GM12878 (cell line): ENCODE data around the gene METTL13. TPM values are rescaled to one million over a fixed set of nuclear protein-coding genes. Genes with fewer than 3 reads are reported as not detected.
A peak's percentile ranks its signal among the peaks of the same experiment; 100 is the strongest.

Source experiments
- ASH2L ChIP-seq: fragments of 300-600, 200-600 bp; sonication (generic); IDR thresholded peaks from 2 replicates; pipeline ENCODE4 v1.6.1; 2017; ENCODE audit warnings: low read depth, mild to moderate bottlenecking, borderline replicate concordance
- BCL11A ChIP-seq: IDR thresholded peaks from 2 replicates; pipeline ENCODE4 v1.6.1; 2011; ENCODE audit warnings: low read depth, low read length
- BHLHE40 ChIP-seq, 2 experiments: fragments of 450-650 bp in 1 of 2; IDR thresholded peaks; 2 replicates each; pipeline ENCODE4 v1.6.1; 2011 to 2017; ENCODE audit warnings: low read depth in 2 of 2, borderline replicate concordance in 1 of 2, improper control_type of control experiment in 1 of 2, low read length in 1 of 2, mild to moderate bottlenecking in 1 of 2
- EGR1 ChIP-seq, 2 experiments: IDR thresholded peaks; 1 replicate in 1 of 2; 2 replicates in 1 of 2; pipeline ENCODE4 v1.6.1; 2011 to 2012; ENCODE audit warnings: low read depth in 2 of 2, low read length in 2 of 2, borderline replicate concordance in 1 of 2, mild to moderate bottlenecking in 1 of 2, moderate library complexity in 1 of 2
- EP300 ChIP-seq, 2 experiments: fragments of 150-350 bp in 1 of 2; IDR thresholded peaks; 2 replicates each; pipeline ENCODE4 v1.6.1; 2011 to 2012; ENCODE audit warnings: low read depth in 2 of 2, low read length in 2 of 2, borderline replicate concordance in 1 of 2, improper control_type of control experiment in 1 of 2, inconsistent platforms in 1 of 2; ENCODE audit not compliant: control insufficient read depth in 1 of 2
- FOS ChIP-seq: IDR thresholded peaks from 3 replicates; pipeline ENCODE4 v1.6.1; 2011; ENCODE audit warnings: borderline replicate concordance; ENCODE audit not compliant: insufficient read length; ENCODE audit errors: extremely low read depth
- FOXM1 ChIP-seq: IDR thresholded peaks from 2 replicates; pipeline ENCODE4 v1.6.1; 2012; ENCODE audit warnings: low read depth, mild to moderate bottlenecking, inconsistent platforms, low read length, moderate library complexity
- GATAD2B ChIP-seq: fragments of 450-650 bp; conservative IDR thresholded peaks from 2 replicates; pipeline ENCODE4 v1.6.1; 2017; ENCODE audit warnings: low read depth, mild to moderate bottlenecking, moderate library complexity
- IKZF2 ChIP-seq, 2 experiments: fragments of 450-650 bp; IDR thresholded peaks; 2 replicates each; pipeline ENCODE4 v1.6.1; 2017; ENCODE audit warnings: mild to moderate bottlenecking in 2 of 2, moderate library complexity in 2 of 2
- IRF4 ChIP-seq: IDR thresholded peaks from 2 replicates; pipeline ENCODE4 v1.6.1; 2011; ENCODE audit warnings: low read depth, low read length
- MEF2B ChIP-seq: fragments of 450-650 bp; IDR thresholded peaks from 2 replicates; pipeline ENCODE4 v1.6.1; 2018; ENCODE audit warnings: mild to moderate bottlenecking, moderate library complexity; ENCODE audit not compliant: partially characterized antibody, poor library complexity, severe bottlenecking
- MTA3 ChIP-seq: IDR thresholded peaks from 2 replicates; pipeline ENCODE4 v1.6.1; 2012; ENCODE audit warnings: low read length, inconsistent platforms, borderline replicate concordance
- MYB ChIP-seq: fragments of 150-350 bp; IDR thresholded peaks from 2 replicates; pipeline ENCODE4 v1.6.1; 2014; ENCODE audit warnings: mild to moderate bottlenecking, low read depth, low read length, borderline replicate concordance
- NBN ChIP-seq: fragments of 450-650 bp; IDR thresholded peaks from 2 replicates; pipeline ENCODE4 v1.6.1; 2016
- TBL1XR1 ChIP-seq: IDR thresholded peaks from 2 replicates; pipeline ENCODE4 v1.6.1; 2012; ENCODE audit warnings: low read depth, low read length, improper control_type of control experiment
- ZZZ3 ChIP-seq: IDR thresholded peaks from 2 replicates; pipeline ENCODE4 v1.6.1; 2011; ENCODE audit warnings: low read depth; ENCODE audit not compliant: control insufficient read depth, insufficient read length
- polyA plus RNA-seq, 11 experiments: library from polyadenylated mRNA; depleted of rRNA in 4 of 11; unstranded in 6 of 11; stranded (reverse) in 5 of 11; fragments of >200 nt; fragmentation: Nextera tagmentation in 4 of 11; fragmentation: Illumina TruSeq in 1 of 11; extraction: Ambion mirVana in 4 of 11; extraction: Trizol in 1 of 11; gene quantifications; 1 replicate in 1 of 11; 2 replicates in 10 of 11; pipeline versions ENCODE4 v1.2.1 to v1.2.3, GENCODE V29; 2011 to 2016; ENCODE audit warnings: inconsistent platforms in 2 of 11, missing spikeins in 2 of 11, low read depth in 1 of 11
- total RNA-seq, 4 experiments: library from RNA; depleted of rRNA in 3 of 4; stranded (reverse); fragments of >200 nt in 3 of 4; fragmentation: Illumina TruSeq in 1 of 4; extraction: Trizol in 1 of 4; gene quantifications; 2 replicates each; pipeline versions ENCODE4 v1.2.1 to v1.2.3, GENCODE V29; 2013 to 2021
- TF ChIP-seq, protein P1 (sequence below): IDR thresholded peaks from 2 replicates; pipeline ENCODE4 v1.6.1; 2011; ENCODE audit warnings: borderline replicate concordance, low read depth, mild to moderate bottlenecking, moderate library complexity, mixed read lengths, low read length; ENCODE audit not compliant: insufficient read depth; ENCODE audit errors: extremely low read length
- TF ChIP-seq, protein P2 (sequence below): fragments of 450-650 bp; IDR thresholded peaks from 2 replicates; pipeline ENCODE4 v1.6.1; 2017; ENCODE audit warnings: low read depth, mild to moderate bottlenecking, moderate library complexity
- TF ChIP-seq, protein P3 (sequence below): IDR thresholded peaks from 2 replicates; pipeline ENCODE4 v1.6.1; 2012; ENCODE audit warnings: low read depth, low read length, improper control_type of control experiment
- TF ChIP-seq, protein P4 (sequence below): fragments of 450-650 bp; IDR thresholded peaks from 2 replicates; pipeline ENCODE4 v1.6.1; 2016; ENCODE audit warnings: mild to moderate bottlenecking
- TF ChIP-seq, protein P5 (sequence below): IDR thresholded peaks from 2 replicates; pipeline ENCODE4 v1.6.1; 2011; ENCODE audit warnings: borderline replicate concordance, low read depth, mild to moderate bottlenecking, moderate library complexity, low read length; ENCODE audit not compliant: insufficient read depth, poor library complexity, severe bottlenecking

Gene METTL13
- total and polyA plus RNA-seq, 10 of the 15 experiments (the other 5 are each of a cell fraction or from before 2014, with no cell fraction given), result 12.2 to 47.2 (median 35.0) TPM

DNA sequence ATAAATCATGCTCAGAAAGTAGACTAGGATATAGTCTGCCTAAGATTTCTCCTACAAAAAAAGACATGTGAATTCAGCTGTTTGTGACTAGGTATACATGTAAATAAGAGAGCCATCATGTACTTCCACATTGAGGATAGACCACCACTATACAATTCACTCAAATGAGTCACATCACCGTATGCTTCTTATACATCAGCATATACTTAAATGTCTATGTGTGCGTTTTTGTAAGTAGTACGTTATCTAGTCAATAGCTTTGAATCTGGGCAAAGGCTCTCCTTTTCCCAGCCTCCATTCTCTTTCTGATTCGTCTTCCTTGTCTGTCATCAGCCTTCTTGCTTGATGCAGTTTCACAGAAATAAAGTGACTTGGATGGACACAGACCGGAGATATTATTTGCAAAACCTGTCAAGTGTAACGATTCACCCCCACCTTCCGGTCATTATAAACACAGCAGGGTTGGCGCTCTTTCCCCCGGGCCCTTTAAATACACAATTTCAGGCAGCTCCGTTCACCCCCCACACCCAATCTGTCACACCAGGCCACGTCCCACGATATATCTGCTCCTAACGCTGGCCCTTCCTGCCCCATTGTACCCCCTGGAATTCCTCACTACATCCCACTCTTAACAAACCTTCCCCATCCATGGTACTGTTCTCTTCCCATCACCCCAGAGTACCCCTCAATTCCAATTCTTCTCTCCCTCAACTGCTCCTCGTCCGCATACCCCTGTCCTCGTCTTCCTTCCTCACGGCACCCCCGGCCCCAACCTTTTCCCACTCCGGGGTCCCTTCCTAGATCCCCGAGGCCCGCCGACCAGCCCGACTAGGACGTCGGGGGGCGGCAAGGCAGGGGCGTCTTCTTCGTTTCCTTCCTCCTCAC, 40.2 kb upstream of the METTL13 start (continued):
- no peak for TF ChIP-seq ZZZ3
- no peak for TF ChIP-seq BHLHE40 (IDR thresholded peaks at IDR 0.05; ENCODE audit: borderline replicate concordance in 1 of 2, low read depth in 2 of 2, low read length in 1 of 2)
- peak; percentile 25; the same call in 1 of the 2 replicates for TF ChIP-seq MTA3
- peak; percentile 9; the same call in 1 of the 2 replicates for TF ChIP-seq NBN
- TF ChIP-seq IKZF2 (IDR thresholded peaks at IDR 0.05), result peak; percentile 41 to 58; a peak in 3 of 4 replicates
- TF ChIP-seq, protein P1, sequence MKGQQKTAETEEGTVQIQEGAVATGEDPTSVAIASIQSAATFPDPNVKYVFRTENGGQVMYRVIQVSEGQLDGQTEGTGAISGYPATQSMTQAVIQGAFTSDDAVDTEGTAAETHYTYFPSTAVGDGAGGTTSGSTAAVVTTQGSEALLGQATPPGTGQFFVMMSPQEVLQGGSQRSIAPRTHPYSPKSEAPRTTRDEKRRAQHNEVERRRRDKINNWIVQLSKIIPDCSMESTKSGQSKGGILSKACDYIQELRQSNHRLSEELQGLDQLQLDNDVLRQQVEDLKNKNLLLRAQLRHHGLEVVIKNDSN, result no peak
- TF ChIP-seq ASH2L, result no peak
- TF ChIP-seq, protein P2, sequence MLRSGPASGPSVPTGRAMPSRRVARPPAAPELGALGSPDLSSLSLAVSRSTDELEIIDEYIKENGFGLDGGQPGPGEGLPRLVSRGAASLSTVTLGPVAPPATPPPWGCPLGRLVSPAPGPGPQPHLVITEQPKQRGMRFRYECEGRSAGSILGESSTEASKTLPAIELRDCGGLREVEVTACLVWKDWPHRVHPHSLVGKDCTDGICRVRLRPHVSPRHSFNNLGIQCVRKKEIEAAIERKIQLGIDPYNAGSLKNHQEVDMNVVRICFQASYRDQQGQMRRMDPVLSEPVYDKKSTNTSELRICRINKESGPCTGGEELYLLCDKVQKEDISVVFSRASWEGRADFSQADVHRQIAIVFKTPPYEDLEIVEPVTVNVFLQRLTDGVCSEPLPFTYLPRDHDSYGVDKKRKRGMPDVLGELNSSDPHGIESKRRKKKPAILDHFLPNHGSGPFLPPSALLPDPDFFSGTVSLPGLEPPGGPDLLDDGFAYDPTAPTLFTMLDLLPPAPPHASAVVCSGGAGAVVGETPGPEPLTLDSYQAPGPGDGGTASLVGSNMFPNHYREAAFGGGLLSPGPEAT, result 0 out of 2 replicates have a peak, but pooled peaks have one; percentile 9
- TF ChIP-seq MEF2B, result no peak
- TF ChIP-seq, protein P3, sequence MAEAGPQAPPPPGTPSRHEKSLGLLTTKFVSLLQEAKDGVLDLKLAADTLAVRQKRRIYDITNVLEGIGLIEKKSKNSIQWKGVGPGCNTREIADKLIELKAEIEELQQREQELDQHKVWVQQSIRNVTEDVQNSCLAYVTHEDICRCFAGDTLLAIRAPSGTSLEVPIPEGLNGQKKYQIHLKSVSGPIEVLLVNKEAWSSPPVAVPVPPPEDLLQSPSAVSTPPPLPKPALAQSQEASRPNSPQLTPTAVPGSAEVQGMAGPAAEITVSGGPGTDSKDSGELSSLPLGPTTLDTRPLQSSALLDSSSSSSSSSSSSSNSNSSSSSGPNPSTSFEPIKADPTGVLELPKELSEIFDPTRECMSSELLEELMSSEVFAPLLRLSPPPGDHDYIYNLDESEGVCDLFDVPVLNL, result peak; percentile 74
- TF ChIP-seq, protein P4, sequence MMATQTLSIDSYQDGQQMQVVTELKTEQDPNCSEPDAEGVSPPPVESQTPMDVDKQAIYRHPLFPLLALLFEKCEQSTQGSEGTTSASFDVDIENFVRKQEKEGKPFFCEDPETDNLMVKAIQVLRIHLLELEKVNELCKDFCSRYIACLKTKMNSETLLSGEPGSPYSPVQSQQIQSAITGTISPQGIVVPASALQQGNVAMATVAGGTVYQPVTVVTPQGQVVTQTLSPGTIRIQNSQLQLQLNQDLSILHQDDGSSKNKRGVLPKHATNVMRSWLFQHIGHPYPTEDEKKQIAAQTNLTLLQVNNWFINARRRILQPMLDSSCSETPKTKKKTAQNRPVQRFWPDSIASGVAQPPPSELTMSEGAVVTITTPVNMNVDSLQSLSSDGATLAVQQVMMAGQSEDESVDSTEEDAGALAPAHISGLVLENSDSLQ, result peak; percentile 41; the same call in 1 of the 2 replicates
- TF ChIP-seq FOXM1, result no peak
- TF ChIP-seq, protein P5, sequence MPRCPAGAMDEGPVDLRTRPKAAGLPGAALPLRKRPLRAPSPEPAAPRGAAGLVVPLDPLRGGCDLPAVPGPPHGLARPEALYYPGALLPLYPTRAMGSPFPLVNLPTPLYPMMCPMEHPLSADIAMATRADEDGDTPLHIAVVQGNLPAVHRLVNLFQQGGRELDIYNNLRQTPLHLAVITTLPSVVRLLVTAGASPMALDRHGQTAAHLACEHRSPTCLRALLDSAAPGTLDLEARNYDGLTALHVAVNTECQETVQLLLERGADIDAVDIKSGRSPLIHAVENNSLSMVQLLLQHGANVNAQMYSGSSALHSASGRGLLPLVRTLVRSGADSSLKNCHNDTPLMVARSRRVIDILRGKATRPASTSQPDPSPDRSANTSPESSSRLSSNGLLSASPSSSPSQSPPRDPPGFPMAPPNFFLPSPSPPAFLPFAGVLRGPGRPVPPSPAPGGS, result no peak
- TF ChIP-seq EP300 (IDR thresholded peaks at IDR 0.05; ENCODE audit: borderline replicate concordance in 1 of 2, control insufficient read depth in 1 of 2, low read depth in 2 of 2, low read length in 2 of 2), result no peak
- TF ChIP-seq EGR1 (IDR thresholded peaks at IDR 0.05; ENCODE audit: borderline replicate concordance in 1 of 2, low read depth in 2 of 2, low read length in 2 of 2), result no peak
- TF ChIP-seq GATAD2B, result no peak
- no peak for TF ChIP-seq MYB
- no peak for TF ChIP-seq BCL11A
- TF ChIP-seq TBL1XR1, result 0 out of 2 replicates have a peak, but pooled peaks have one; percentile 4
- TF ChIP-seq IRF4, result no peak
- TF ChIP-seq FOS, result no peak
